ENCODE results near the gene SPATS2L.
A peak's percentile ranks its signal among the peaks of the same experiment; 100 is the strongest.
"Not testable (repeated sequence)": the region's sequence is repeated elsewhere in the genome, so short reads cannot be mapped to it uniquely, and the experiment has no call there.

SPATS2L gene

DNA sequence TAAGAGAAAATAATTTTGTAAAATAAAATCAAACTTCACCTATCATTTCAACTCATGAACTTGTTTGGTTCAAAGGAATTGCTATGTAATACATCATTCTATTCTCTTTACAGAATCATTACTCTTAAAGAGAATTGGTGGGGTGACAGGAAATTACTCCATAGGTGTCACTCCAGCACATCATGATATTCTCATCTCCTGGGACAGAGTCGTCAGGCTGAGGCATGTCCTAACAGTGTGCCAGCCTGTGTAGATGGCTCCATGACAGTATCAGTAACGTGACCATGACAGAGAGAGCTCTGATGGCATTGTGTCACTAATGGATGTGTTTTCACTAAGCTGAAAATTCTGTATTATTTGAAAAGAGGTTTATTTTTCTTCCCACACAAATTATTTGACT is 13.9 kb downstream of the SPATS2L start:
- no peak for DNase-seq

GRCh38 chr2:200320991-200321390 is 14.5 kb downstream of the SPATS2L start:
- no peak for DNase-seq

DNA sequence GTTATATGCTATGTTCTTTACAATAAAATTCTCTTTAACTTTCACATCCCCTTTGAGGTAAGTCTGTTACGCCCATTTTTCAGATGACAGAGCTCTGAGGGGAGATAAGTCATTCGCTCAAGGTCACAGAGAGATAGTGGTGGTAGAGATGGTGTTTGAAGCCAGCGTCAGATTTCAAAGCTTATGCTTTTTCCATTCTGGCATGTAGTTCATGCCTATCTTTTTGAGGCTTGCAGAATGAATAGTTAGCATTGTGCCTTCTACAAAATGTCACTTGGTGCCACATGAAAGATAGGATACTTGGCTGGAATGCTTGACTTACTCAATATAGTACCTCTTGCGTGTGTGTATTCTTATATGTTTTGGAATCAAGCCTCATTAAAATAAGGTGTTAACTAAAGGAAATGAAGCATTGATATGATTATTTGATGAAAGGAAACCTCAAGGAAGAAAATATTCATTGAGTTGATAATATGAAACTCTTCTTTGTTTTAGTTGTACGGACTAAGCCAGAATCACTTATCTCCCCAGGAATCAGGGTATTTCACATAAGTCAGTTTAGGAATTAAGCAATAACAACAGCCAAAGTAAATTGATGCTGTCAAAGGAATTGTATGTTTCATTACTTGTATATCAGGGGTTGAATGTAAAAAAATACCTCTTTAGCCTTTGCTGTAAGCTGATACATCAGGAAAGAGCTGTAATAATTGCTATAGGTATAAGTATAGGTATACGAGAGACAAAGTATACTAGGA is 15.5 kb downstream of the SPATS2L start:
- DNase-seq: no peak

GRCh38 chr2:200322607-200323006 is 16.1 kb downstream of the SPATS2L start:
- no peak for DNase-seq

- no peak for DNase-seq
These were observed 17.9 kb downstream of the SPATS2L start for GRCh38 chr2:200324362-200324761.

GRCh38 chr2:200329384-200329783 is 22.9 kb downstream of the SPATS2L start:
- no peak for DNase-seq

- DNase-seq: no peak
These were observed 23.3 kb downstream of the SPATS2L start for GRCh38 chr2:200329798-200330197.

GRCh38 chr2:200330351-200331060 is 24.0 kb downstream of the SPATS2L start:
- no peak for DNase-seq

DNA sequence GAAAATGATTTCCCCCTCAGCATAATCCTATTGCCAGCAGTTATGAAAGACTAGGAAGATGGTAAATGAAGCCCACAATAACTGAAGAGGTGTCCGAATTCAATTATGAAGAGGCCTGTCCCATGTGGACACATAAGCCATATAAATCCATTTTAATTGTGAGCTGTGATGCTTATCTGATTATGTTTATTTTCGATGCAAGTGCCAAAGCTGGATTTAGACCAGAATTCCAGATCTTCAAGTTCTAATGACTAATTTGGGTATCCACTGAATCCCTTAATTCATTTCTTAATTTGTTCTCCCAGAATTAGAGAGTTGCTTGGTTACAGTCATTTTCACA is 24.5 kb downstream of the SPATS2L start:
- no peak for DNase-seq

- DNase-seq: no peak
These were observed 29.2 kb downstream of the SPATS2L start for GRCh38 chr2:200335657-200336056.

GRCh38 chr2:200336980-200337615 is 30.6 kb downstream of the SPATS2L start:
- peak; percentile 43 for DNase-seq

- DNase-seq: no peak
These were observed 31.1 kb downstream of the SPATS2L start for GRCh38 chr2:200337621-200338020.

- no peak for DNase-seq
These were observed 32.2 kb downstream of the SPATS2L start for GRCh38 chr2:200338692-200339091.

DNA sequence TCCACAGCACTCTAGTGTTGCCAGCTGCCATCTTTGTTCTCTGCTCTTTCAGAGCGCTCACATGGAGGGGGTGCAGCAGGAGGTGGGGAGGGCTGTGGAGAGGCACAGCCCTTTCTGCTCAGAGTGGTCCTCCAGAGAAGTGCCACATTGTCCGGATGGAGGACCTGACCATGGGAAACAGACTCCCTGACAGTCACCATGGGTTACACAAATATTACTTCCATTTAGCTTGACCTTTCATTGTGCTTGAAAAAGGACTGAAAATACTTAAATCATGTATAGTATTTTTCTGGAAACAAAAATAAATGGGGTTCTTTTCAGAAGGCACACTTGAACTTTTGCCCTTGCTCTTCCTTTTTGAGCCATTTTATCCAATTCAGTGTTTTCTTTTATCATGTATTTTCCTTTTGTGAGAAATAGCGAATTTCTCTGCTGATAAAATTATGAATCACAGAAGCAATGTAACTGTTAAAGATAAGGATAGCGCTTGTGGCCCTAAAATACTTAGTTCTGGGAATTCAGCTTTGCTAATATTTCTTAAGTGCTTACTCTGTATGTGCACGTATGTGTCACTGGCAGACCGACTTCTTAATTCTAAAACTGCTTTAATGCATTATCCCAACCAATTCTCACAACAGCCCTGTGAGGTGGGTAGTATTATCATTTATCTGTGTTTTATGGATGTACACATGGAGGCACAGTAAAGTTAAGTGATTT is 34.2 kb downstream of the SPATS2L start:
- no peak for DNase-seq

- DNase-seq: no peak
These were observed 34.9 kb downstream of the SPATS2L start for GRCh38 chr2:200341376-200341775.

- no peak for DNase-seq
These were observed 35.7 kb downstream of the SPATS2L start for GRCh38 chr2:200342235-200342634.

DNA sequence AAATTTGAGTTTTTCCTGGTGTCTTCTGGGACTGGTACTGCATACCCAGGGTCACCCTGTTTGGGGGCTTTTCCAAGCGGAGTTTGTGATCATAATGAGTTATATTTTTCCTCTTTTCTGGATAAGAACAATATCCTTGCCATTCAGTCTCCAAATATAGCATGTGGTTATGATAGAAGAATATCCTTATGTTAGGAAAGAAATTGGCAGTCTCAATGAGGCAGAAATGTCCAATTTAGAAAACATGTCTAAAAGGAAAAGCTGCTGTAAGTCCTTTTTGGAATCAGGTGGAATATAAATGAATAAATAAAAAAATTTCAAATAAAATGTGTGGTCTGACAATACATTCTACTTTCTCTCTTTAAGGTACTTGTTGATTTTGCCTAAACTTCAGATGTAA is 36.2 kb downstream of the SPATS2L start:
- no peak for DNase-seq

- not testable (repeated sequence) for DNase-seq
These were observed 37.7 kb downstream of the SPATS2L start for GRCh38 chr2:200344202-200344601.

DNA sequence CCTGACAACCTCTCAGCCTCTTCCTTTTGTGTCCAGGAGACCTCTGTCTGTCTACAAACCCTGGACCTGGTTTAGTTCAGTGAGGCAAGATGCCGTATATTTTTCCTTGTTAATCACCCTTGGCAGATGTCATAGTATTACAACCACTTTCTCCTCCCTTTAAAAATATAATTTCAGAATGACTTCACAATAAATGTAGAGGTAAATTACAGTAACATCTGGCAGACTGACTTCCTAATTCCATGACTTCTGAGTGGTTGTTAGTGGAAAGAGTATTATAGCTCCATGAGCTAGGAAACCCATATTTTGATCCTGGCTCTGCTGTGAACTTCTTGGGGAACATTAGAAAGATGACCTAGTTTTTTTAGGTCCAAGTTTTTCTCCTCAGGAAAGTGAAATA is 39.5 kb downstream of the SPATS2L start:
- DNase-seq: no peak

GRCh38 chr2:200347301-200347700 is 40.8 kb downstream of the SPATS2L start:
- DNase-seq: no peak

GRCh38 chr2:200348897-200349563 is 42.5 kb downstream of the SPATS2L start:
- no peak for DNase-seq

GRCh38 chr2:200349868-200350267 is 43.4 kb downstream of the SPATS2L start:
- no peak for DNase-seq

DNA sequence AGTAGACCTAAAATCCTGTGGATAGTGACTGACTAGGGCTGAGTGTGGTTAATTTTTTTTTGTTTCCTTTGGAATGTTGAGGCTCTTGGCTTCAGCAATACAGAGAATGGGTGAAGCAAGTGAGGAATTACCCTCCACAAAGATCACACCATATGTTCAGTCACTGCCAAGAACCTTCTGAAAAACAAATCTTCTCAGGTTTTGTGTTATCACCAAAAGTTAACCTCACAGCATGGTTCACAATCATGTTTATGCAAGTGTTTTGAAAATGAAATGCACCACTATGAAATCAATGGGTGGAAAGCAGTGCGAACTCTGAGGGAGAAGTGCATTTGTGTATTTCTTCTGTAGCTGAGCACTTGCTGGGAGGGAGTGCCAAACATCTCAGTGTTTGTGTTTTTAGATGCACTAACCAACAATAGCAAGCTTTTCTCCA is 44.4 kb downstream of the SPATS2L start:
- peak; percentile 58 for DNase-seq

Measured in fibroblast of skin of right quadriceps (primary cell).